HG02852 (cell line): ENCODE measurements around the gene DEPDC1.
A peak's percentile ranks its signal among the peaks of the same experiment; 100 is the strongest.
"Not testable (repeated sequence)": the region's sequence is repeated elsewhere in the genome, so short reads cannot be mapped to it uniquely, and the experiment has no call there.

Experiments used
- ATAC-seq: cut with Tn5 transposase; IDR thresholded peaks from one replicate; pipeline ENCODE4 v1.9.1; 2021; ENCODE audit warnings: mild to moderate bottlenecking, moderate library complexity; ENCODE audit not compliant: unreplicated experiment

DEPDC1 gene, protein sequence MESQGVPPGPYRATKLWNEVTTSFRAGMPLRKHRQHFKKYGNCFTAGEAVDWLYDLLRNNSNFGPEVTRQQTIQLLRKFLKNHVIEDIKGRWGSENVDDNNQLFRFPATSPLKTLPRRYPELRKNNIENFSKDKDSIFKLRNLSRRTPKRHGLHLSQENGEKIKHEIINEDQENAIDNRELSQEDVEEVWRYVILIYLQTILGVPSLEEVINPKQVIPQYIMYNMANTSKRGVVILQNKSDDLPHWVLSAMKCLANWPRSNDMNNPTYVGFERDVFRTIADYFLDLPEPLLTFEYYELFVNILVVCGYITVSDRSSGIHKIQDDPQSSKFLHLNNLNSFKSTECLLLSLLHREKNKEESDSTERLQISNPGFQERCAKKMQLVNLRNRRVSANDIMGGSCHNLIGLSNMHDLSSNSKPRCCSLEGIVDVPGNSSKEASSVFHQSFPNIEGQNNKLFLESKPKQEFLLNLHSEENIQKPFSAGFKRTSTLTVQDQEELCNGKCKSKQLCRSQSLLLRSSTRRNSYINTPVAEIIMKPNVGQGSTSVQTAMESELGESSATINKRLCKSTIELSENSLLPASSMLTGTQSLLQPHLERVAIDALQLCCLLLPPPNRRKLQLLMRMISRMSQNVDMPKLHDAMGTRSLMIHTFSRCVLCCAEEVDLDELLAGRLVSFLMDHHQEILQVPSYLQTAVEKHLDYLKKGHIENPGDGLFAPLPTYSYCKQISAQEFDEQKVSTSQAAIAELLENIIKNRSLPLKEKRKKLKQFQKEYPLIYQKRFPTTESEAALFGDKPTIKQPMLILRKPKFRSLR

DNA sequence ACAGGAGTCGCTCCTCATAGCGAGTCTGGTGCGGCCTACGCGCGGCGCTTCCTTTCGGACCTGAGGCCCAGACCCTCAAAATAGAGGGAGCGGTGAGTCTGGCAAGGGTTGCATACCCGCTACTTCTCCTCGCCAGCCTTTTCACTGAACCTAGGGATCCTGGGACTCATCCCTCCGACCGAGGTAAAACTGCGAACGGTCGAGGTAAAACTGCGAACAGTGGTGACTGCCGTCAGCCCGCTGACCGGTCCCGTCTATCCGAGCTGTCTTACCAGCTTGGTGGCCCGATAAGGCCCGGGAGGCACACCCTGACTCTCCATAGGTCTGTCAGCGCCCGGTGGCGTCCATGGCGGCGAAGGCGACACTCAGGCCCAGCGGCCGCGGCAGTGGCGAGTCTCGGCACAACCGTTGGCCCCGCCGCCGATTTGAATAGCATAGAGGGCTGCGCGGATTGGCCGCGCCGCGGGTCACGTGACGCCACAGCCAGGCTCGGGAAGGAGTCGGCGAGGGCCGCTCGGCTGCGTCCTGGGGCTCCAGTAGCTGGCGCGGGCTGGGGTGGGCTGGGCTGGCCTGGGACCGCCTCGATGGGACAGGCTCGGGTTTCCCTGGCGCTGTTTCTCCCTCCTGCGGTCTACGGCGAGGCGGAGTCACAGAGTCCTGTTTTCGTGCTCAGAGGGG is at the start of gene DEPDC1:
Gene DEPDC1, minus strand, starts transcription at position 403 of the 678 bp plus-strand sequence. Its CDS starts 83 bp downstream, at position 320.
- ATAC-seq, result peak; percentile 96

DNA sequence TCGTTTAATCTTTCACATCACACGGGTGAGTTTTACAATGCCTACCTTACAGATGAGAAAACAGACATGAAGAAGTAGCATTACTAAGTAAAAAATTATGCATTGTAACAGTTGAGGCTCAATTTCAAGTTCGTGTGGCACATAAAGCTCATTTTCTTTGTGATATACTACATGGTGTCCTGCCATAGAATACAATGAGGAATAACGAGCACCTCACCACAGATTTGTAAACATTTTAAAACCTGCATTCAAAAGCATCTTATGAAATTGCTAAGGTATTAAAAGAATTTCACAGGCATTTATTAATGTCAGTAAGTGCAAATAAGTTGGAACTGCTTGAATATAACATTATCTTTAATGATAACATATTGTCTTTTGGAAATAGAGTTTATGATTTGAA is 47.8 kb upstream of the DEPDC1 start:
- no peak for ATAC-seq

DNA sequence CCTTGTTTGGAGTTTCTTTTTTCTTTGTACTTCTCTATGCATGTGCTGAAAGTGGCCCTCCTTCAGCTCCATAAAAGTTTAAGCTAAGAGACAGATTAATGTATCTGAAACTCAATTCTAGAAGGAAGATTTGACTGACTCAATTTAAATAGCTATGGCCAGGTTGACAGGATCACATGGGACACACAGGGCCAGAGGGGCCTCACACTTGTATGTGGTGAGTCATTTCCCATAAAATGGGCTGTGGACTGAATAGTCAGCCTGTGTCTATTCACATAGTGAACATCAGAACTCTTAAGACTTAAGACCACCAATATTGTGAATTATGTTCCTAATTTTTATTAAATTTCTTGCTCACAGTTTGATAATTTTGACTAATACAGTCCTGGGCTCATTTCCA is 45.7 kb upstream of the DEPDC1 start:
- no peak for ATAC-seq

DNA sequence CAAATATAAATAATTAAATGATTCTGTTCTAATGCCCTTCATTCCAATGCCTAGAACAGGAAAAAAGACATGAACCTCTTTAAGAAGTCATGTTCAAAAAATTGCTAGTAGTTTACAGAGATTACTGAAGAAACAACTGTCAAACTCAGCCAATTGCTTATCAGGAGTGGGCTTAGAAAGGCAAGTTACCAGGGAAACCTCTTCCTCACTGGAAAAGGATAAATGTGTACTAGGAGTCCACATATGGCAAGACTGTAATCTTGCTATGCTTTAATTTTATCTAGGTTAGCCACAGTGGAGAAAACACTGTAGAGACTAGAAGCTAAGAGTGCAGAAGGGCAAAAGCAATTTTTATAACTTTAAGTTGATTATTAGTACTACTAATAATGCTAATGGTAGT is 42.1 kb upstream of the DEPDC1 start:
- ATAC-seq, result no peak

DNA sequence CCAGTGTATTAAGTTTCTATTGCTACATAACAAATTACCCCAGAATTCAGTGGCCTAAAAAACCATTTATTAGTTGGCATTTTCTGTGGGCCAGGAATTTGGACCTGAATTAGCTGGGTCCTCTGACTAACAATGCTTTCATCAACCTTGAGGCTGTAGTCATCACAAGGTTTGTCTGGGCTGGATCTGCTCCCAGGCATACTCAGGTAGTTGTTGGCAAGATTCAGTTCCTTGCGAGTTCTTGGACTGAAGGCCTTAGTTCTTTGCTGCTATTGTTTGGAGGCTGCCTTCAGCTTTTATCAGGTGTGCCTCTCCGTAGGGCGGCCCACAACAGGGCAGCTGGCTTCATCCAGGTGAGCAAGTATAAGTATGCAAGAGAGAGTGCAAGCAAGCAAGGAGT is 31.4 kb upstream of the DEPDC1 start:
- ATAC-seq, result no peak

DNA sequence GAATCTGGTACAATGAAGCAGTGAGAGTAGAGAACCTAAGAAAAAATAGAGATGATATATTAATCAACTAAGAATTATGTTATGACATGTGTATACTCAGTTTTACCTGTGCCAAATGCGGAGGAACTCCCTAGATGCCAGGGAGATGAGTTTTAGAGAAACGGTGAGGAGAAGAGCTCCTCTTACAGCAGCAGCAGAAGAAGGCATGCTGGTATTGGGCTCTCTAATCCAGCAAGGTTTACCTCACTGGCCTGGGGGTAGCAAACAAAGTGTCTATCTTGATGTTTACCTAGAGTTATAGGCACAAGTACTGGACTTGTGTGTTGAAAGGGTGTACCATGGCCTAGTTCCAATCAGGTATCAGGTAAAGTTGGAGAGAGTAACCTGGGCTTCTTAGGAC is 28.9 kb upstream of the DEPDC1 start:
- no peak for ATAC-seq

DNA sequence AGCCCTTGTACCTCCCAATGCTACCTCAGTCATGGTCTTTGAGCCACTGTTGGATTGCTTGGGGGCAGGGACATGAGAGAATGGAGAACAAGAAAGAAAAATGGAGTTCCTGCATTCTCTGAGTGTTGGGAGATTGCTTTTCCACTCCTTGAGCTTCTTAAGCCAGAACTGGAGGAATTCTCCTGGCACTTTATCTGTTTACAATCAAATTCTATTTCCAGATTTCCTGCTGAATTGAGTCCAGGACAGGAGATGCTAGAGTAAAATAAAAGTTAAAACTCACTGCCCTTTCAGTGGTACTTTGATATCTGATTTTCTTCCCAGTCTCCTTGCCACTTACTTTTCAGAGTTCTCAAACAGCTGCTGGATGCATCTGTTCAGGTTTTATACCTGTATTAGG is 24.4 kb upstream of the DEPDC1 start:
- no peak for ATAC-seq

DNA sequence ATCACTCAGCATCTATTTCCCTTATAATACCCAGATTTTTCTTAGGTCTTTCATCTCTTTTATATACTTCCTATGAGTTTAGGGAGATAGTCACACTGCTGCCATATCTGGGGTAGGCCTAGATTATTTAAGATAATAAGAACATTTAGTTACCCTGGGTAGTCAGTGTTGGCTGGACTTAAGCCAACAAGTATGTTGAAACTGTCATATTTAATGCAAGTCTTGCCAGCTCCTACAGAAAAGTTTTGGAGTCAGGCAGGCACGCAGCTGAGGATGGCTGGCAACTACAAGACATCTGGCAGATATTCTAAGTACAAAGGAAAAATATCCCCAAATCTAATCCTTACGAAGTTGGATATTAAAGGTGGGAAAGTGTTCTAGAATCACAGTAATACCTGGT is 19.2 kb upstream of the DEPDC1 start:
- no peak for ATAC-seq

DNA sequence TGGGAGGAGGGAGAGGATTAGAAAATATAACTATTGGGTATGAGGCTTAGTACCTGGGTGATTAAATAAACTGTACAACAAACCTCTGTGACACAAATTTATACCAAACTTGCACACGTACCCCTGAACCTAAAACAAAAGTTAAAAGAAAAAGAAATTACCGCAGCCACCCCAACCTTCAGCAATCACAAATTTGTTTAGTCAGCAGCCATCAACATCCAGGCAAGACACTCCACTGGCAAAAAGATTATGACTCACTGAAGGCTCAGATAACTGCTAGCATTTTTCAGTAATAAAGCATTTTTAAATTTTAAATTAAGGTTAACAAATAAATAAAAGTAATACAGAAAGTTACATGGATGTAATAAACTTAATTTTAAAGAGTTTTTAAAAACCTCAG is 14.4 kb upstream of the DEPDC1 start:
- no peak for ATAC-seq

DNA sequence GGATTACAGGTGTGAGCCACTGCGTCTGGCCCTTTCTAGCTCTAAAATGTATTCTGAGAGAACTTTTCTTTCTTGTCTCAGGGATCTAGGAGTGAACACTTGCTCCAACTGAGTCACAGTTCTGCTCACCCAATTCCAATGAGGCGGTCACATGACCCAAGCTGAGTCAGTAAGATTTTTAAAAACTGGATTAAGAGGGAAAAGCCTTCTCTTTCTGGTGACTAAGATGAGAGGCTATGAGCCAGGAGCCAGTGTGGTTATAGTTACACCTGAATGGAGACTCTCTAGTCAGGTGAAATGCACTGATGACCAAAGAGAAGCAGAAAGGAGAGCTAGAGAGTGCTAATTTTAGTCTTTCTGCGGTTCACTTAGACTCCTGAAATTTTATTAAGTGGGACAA is 9.5 kb upstream of the DEPDC1 start:
- no peak for ATAC-seq

DNA sequence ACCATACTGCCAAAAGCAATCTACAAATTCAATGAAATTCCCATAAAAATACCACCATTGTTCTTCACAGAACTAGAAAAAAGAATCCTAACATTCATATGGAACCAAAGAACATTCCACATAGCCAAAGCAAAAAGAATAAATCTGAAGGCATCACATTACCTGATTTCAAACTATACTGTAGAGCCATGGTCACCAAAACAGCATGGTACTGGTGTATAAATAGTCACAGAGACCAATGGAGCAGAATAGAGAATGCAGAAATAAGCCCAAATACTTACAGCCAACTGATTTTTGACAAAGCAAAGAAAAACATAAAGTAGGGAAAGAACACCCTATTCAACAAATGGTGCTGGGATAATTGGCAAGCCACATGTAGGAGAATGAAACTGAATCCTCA is 6.2 kb upstream of the DEPDC1 start:
- no peak for ATAC-seq

DNA sequence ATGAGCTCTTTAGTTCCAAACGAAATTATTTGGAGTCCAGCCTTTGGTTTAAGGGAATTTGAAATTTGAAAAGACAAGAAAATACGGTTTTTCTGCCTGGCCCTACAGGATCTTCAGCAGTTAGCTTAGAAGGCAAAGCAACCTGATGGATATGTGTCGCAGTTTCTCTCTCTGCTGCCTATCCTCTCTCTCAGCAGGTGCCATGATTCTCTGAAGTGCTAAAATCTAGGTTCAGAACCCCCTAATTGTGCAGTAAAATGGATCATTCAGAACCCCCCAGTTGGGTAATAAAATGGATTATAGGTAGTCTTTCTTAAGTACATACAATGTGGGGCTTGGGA is 446 bp upstream of the DEPDC1 start:
- peak; percentile 19 for ATAC-seq

DNA sequence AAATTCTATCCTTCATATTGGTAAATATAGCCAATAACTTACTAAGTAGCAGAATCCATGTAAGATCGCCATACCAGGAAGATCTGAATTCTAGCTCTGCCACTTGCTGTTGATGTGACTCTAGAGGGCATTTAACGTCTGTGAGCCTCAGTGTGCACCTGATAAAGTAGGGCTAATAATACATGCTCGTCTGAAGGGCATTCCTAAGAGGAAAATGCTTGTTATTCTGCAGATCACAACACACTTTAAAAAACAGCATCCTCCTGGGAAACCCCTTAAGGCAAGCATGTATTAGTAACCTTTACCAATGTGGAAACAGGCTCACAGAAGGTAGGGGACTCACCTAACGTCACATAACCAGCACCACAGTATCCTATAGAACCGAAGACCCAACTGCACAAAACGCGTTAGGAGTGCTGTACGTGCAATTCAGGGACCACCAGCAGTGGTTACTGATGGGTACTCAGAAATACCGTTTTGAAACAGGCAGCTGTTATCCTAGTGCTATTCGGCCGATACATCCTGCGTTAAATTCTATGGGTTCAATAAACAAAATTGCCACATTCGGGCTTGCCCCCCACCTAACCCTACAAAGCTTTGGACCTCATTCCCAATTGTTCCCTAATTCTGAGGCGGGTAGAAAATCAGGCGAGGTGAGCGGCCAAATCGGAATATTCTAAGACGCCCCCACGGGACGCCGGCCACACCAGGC is 758 bp downstream of the DEPDC1 start:
- ATAC-seq, result peak; percentile 14

DNA sequence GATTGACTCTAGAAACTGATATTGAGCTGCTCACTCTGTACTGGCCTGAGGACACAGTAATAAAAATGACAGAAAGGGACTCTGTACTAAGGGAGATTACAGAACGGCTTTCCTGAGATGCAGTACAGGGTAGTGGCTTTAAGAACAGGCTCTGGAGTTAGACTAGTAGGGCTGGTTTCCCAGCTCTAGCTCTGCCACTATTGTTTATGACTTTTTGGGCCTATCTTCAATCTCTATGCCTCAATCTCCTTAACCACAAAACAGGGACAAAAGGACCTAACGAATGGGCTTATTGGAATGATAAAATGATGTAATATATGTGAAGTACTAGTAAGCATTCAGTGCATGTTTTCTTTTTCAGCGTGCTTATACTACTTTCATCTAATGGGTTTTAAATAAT is 1.4 kb downstream of the DEPDC1 start:
- ATAC-seq, result no peak

DNA sequence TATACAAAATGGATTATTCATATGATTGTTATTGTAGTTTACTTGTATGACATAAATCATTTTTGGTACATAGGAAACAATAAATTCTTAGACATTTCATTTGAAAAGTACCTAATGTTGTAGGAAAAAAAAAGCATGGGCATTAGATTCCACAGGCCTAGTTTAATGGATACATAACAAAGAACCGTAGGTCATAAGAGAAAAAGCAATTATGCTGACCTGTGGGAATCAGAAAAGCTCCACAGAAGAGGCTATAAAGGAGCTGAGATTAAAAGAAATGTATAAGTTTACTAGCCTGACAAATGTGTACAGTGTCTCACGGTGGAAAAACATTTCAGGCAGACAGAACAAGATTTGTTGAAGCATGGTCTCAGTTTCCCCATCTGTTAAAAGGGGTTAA is 3.7 kb downstream of the DEPDC1 start:
- ATAC-seq, result no peak

DNA sequence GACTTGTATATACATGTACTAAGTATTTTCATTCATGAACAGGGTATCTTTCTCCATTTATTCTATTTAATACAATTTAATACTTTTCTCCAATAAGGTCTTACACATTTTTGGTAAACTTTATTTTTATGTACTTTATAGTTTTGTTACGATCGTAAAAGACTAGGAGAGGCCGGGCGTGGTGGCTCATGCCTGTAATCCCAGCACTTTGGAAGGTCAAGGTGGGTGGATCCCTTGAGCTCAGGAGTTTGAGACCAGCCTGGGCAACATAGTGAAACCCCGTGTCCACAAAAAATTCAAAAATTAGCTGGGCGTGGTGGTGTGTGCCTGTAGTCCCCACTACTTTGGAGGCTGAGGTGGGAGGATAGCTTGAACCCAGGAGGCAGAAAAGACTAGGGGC is 4.6 kb downstream of the DEPDC1 start:
- ATAC-seq, result not testable (repeated sequence)

DNA sequence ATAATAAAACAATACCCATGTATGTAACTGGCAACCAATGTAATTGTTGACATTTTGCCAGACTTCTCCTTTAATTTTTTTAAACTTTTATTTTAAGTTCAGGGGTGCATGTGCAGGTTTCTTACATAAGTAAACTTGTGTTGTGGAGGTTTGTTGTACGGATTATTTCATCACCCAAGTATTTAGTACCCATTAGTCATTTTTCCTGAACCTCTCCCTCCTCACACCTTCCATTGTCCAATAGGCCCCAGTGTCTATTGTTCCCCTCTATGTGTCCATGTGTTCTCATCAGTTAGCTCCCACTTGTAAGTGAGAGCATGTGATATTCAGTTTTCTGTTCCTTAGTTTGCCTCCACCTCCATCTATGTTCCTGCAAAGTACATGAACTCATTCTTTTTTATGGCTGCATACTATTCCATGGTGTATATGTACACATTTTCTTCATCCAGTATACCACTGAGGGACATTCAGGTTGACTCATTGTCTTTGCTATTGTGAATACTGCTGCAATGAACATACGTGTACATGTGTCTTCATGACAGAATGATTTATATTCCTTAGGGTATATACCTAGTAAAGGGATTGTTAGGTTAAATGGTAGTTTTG is 6.7 kb downstream of the DEPDC1 start:
- ATAC-seq, result no peak

DNA sequence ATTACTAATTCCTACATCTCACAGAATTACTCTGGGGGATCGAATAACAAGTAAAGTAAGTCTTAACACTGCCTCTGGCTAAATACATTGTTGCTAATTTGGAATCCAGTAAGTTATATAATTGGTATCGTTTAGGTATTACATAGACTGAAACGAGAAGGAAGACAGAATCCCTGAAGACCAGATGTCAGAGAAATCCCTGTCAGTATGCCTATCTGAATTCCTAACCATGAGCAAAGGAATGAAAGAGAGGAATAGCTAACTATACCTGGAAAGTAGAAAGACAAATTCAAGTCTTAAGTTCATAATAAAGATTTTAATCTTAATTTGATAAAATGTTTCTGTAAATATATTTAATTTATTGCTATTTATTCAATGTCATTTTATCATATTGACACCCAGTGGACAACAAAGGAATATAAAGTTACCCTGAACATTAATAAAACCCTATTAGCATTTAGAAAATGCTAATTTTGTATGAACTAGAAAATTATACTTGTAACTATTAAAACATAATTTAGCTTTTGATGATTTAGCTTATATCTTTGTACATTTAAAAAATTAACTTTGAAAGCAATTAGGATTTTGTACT is 11.4 kb downstream of the DEPDC1 start:
- no peak for ATAC-seq

DNA sequence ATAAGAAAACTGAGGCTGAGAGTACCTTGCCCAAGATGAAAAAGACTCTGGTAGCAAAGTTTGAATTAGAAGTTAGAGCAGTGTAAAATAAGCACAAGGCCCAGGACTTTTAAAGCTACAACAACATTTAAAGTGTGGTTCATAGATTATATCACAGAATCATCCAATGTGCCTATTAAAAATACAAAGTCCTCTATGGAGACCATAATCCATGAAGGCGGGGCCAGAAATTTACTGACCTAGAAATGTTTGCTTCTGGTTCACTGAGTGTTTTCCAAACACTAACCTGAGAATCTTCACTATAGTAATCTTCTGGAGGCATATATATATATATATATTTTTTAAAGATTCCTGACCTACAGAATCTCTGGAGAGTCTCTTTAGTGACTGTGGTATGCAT is 12.3 kb downstream of the DEPDC1 start:
- ATAC-seq, result no peak

DNA sequence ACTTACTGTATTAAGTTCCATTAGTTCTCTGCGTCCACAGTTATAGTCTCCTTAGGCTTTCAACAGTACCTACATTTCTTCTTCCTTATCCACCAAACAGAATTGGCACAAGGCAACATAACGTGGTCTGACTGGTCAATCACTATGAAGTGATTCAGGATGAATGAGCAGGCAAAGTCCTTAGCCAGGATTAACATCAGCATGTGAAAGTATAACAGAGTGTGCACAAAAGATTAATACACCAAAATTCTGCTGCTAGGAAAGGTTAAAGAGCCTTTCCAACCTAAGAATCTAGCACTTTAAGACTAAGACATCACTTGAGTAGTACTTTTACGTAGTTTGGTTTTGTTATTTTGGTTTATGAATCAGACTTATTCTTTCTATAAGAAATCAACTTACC is 15.8 kb downstream of the DEPDC1 start:
- ATAC-seq, result no peak
